CD4-positive, alpha-beta T cell treated with Interleukin-6 at 100 ng/mL for 8 hours (primary cell): Measurements from ENCODE around the gene TSPY3.
"Not testable (repeated sequence)": the region's sequence is repeated elsewhere in the genome, so short reads cannot be mapped to it uniquely, and the experiment has no call there.

ENCODE experiments used
- DNase-seq: peaks from one replicate; pipeline ENCODE4 v3.0.0-alpha.2; 2020; ENCODE audit warnings: mixed read lengths, low spot score

The TSPY3 gene

GRCh38 chrY:9398121-9398520, at the start of gene TSPY3:
Gene TSPY3, plus strand, starts transcription at chrY:9398421. Its CDS starts 46 bp downstream, at chrY:9398467.
- DNase-seq = not testable (repeated sequence)

GRCh38 chrY:9357497-9357896, 40.7 kb upstream of the TSPY3 start, which contains the start of gene TSPY8:
Gene TSPY8, plus strand, starts transcription at chrY:9357797. Its CDS starts 46 bp downstream, at chrY:9357843.
- not testable (repeated sequence) for DNase-seq

- not testable (repeated sequence) for DNase-seq
Measured at GRCh38 chrY:9396527-9396926, 1.7 kb upstream of the TSPY3 start.
